Stimulated activated CD4-positive, alpha-beta T cell treated with anti-CD3 and anti-CD28 coated beads, TNF-alpha, amount 100 ng/mL, for 24 hours (primary cell): Measurements from ENCODE around the gene UBL3.

ENCODE experiments used
- DNase-seq, 3 experiments: peaks; one replicate each; pipeline ENCODE4 v3.0.0-alpha.2; 2020; ENCODE audit warnings: low read depth in 3 of 3

The UBL3 gene

GRCh38 chr13:29810145-29810742 is 40.2 kb downstream of the UBL3 start:
- DNase-seq, result no peak

GRCh38 chr13:29808264-29808663 is 42.2 kb downstream of the UBL3 start:
- DNase-seq, result no peak

GRCh38 chr13:29805994-29806979 is 44.1 kb downstream of the UBL3 start:
- DNase-seq, result peak in 1 of 3 experiments; percentile 14

GRCh38 chr13:29803221-29803620 is 47.2 kb downstream of the UBL3 start:
- no peak for DNase-seq

GRCh38 chr13:29802621-29803020 is 47.8 kb downstream of the UBL3 start:
- DNase-seq, result no peak

GRCh38 chr13:29801737-29802305 is 48.6 kb downstream of the UBL3 start:
- DNase-seq, result no peak

- no peak for DNase-seq
Observed at GRCh38 chr13:29801102-29801501, 49.3 kb downstream of the UBL3 start.

- no peak for DNase-seq
Observed at GRCh38 chr13:29800687-29801086, 49.7 kb downstream of the UBL3 start.

- no peak for DNase-seq
Observed at GRCh38 chr13:29799041-29799440, 51.4 kb downstream of the UBL3 start.

- no peak for DNase-seq
Observed at GRCh38 chr13:29791997-29792780, 58.2 kb downstream of the UBL3 start.

- DNase-seq, result no peak
Observed at GRCh38 chr13:29791508-29791907, 58.9 kb downstream of the UBL3 start.

GRCh38 chr13:29786698-29787097 is 63.7 kb downstream of the UBL3 start:
- DNase-seq, result no peak

GRCh38 chr13:29785978-29786377 is 64.4 kb downstream of the UBL3 start:
- no peak for DNase-seq

- DNase-seq, result no peak
Observed at GRCh38 chr13:29782798-29783197, 67.6 kb downstream of the UBL3 start.

- no peak for DNase-seq
Observed at GRCh38 chr13:29774830-29775229, 75.6 kb downstream of the UBL3 start.

- no peak for DNase-seq
Observed at GRCh38 chr13:29771247-29771646, 79.2 kb downstream of the UBL3 start.

- no peak for DNase-seq
Observed at GRCh38 chr13:29767006-29767405, 83.4 kb downstream of the UBL3 start.

- no peak for DNase-seq
Observed at GRCh38 chr13:29763436-29764180, 86.8 kb downstream of the UBL3 start.

GRCh38 chr13:29761815-29762214 is 88.6 kb downstream of the UBL3 start:
- no peak for DNase-seq

- DNase-seq, result no peak
Observed at GRCh38 chr13:29761160-29761559, 89.3 kb downstream of the UBL3 start.

GRCh38 chr13:29760544-29760943 is 89.9 kb downstream of the UBL3 start:
- no peak for DNase-seq
